HepG2 (cell line): ENCODE measurements around the gene ITGB5. TPM values are rescaled to one million over a fixed set of nuclear protein-coding genes. Genes with fewer than 3 reads are reported as not detected.

Experiments
- FOXA3 ChIP-seq: IDR thresholded peaks from 2 replicates; pipeline ENCODE4 v1.6.1; 2016; ENCODE audit warnings: missing genetic modification reagents, missing compliant biosample characterization
- GATA4 ChIP-seq: sonication (generic); IDR thresholded peaks from 2 replicates; pipeline ENCODE4 v1.6.1; 2016; ENCODE audit warnings: antibody characterized with exemption, low read depth, borderline replicate concordance
- GATAD2A ChIP-seq: IDR thresholded peaks from 2 replicates; pipeline ENCODE4 v1.6.1; 2016
- HDAC1 ChIP-seq: sonication (generic); formaldehyde crosslinking; IDR thresholded peaks from 2 replicates; pipeline ENCODE4 v1.5.1; 2020; ENCODE audit warnings: mild to moderate bottlenecking, missing genetic modification reagents
- HOXA9 ChIP-seq: sonication (generic); formaldehyde crosslinking; IDR thresholded peaks from 2 replicates; pipeline ENCODE4 v1.8.1; 2022; ENCODE audit warnings: missing genetic modification reagents, mild to moderate bottlenecking, moderate library complexity, borderline replicate concordance
- KLF16 ChIP-seq, 2 experiments: sonication (generic) in 1 of 2; formaldehyde crosslinking in 1 of 2; IDR thresholded peaks; 2 replicates each; pipeline versions ENCODE4 v1.6.1 to v1.8.0; 2016 to 2023; ENCODE audit warnings: missing genetic modification reagents in 2 of 2, missing compliant biosample characterization in 1 of 2
- TIGD3 ChIP-seq: sonication (generic); formaldehyde crosslinking; IDR thresholded peaks from 2 replicates; pipeline ENCODE4 v1.5.1; 2020; ENCODE audit warnings: mild to moderate bottlenecking, missing genetic modification reagents, borderline replicate concordance
- WIZ ChIP-seq: sonication (generic); formaldehyde crosslinking; IDR thresholded peaks from 2 replicates; pipeline ENCODE4 v1.5.1; 2020; ENCODE audit warnings: mild to moderate bottlenecking, missing genetic modification reagents
- ZNF101 ChIP-seq: sonication (generic); formaldehyde crosslinking; IDR thresholded peaks from 2 replicates; pipeline ENCODE4 v1.4.0; 2020; ENCODE audit warnings: mild to moderate bottlenecking, low read depth, missing genetic modification reagents, borderline replicate concordance
- ZNF124 ChIP-seq: sonication (generic); formaldehyde crosslinking; IDR thresholded peaks from 2 replicates; pipeline ENCODE4 v1.4.0; 2020; ENCODE audit warnings: missing genetic modification reagents
- ZNF235 ChIP-seq: sonication (generic); formaldehyde crosslinking; IDR thresholded peaks from 2 replicates; pipeline ENCODE4 v1.8.1; 2023; ENCODE audit warnings: mild to moderate bottlenecking, missing genetic modification reagents, borderline replicate concordance
- ZNF556 ChIP-seq: sonication (generic); formaldehyde crosslinking; IDR thresholded peaks from 2 replicates; pipeline ENCODE4 v1.4.0; 2020; ENCODE audit warnings: mild to moderate bottlenecking, missing genetic modification reagents, borderline replicate concordance
- ZNF740 ChIP-seq: sonication (generic); formaldehyde crosslinking; IDR thresholded peaks from 2 replicates; pipeline ENCODE4 v1.4.0; 2020; ENCODE audit warnings: missing genetic modification reagents
- ZNF777 ChIP-seq: sonication (generic); formaldehyde crosslinking; IDR thresholded peaks from 2 replicates; pipeline ENCODE4 v1.4.0; 2020; ENCODE audit warnings: missing genetic modification reagents
- ZNF83 ChIP-seq: sonication (generic); formaldehyde crosslinking; IDR thresholded peaks from 2 replicates; pipeline ENCODE4 v1.4.0; 2020; ENCODE audit warnings: missing genetic modification reagents, mild to moderate bottlenecking, borderline replicate concordance
- ZSCAN21 ChIP-seq: sonication (generic); formaldehyde crosslinking; IDR thresholded peaks from 2 replicates; pipeline ENCODE4 v1.8.0; 2022; ENCODE audit warnings: mild to moderate bottlenecking, missing genetic modification reagents, moderate library complexity, borderline replicate concordance
- polyA plus RNA-seq, 8 experiments: library from polyadenylated mRNA; depleted of rRNA in 3 of 8; stranded (reverse) in 7 of 8; unstranded in 1 of 8; fragments of >200 nt; fragmentation: Illumina TruSeq in 4 of 8; extraction: Trizol in 4 of 8; gene quantifications; 2 replicates each; pipeline versions ENCODE4 v1.2.1 to v1.2.3, GENCODE V29; 2011 to 2016; ENCODE audit warnings: low read depth in 4 of 8, missing spikeins in 1 of 8, mixed read lengths in 1 of 8; ENCODE audit not compliant: insufficient read depth in 1 of 8
- total RNA-seq, 5 experiments: library from RNA; depleted of rRNA; stranded (reverse); fragments of >200 nt; fragmentation: Illumina TruSeq; extraction: Trizol; gene quantifications; 2 replicates each; pipeline ENCODE4 v1.2.3, GENCODE V29; 2016; ENCODE audit warnings: low read depth in 1 of 5
- TF ChIP-seq, protein P1 (sequence below): IDR thresholded peaks from 2 replicates; pipeline ENCODE4 v1.6.1; 2012; ENCODE audit warnings: low read depth, low read length, improper control_type of control experiment
- TF ChIP-seq, protein P2 (sequence below): sonication (generic); formaldehyde crosslinking; IDR thresholded peaks from 2 replicates; pipeline ENCODE4 v1.4.0; 2020; ENCODE audit warnings: mild to moderate bottlenecking, missing genetic modification reagents
- TF ChIP-seq, protein P3 (sequence below): sonication (generic); formaldehyde crosslinking; conservative IDR thresholded peaks from 2 replicates; pipeline ENCODE4 v1.4.0; 2020; ENCODE audit warnings: mild to moderate bottlenecking, missing genetic modification reagents, moderate library complexity

ITGB5 gene
- total and polyA plus RNA-seq, 2 of the 13 experiments (the other 11 are each of a cell fraction or from before 2014, with no cell fraction given) = 74.1 to 343 TPM

DNA sequence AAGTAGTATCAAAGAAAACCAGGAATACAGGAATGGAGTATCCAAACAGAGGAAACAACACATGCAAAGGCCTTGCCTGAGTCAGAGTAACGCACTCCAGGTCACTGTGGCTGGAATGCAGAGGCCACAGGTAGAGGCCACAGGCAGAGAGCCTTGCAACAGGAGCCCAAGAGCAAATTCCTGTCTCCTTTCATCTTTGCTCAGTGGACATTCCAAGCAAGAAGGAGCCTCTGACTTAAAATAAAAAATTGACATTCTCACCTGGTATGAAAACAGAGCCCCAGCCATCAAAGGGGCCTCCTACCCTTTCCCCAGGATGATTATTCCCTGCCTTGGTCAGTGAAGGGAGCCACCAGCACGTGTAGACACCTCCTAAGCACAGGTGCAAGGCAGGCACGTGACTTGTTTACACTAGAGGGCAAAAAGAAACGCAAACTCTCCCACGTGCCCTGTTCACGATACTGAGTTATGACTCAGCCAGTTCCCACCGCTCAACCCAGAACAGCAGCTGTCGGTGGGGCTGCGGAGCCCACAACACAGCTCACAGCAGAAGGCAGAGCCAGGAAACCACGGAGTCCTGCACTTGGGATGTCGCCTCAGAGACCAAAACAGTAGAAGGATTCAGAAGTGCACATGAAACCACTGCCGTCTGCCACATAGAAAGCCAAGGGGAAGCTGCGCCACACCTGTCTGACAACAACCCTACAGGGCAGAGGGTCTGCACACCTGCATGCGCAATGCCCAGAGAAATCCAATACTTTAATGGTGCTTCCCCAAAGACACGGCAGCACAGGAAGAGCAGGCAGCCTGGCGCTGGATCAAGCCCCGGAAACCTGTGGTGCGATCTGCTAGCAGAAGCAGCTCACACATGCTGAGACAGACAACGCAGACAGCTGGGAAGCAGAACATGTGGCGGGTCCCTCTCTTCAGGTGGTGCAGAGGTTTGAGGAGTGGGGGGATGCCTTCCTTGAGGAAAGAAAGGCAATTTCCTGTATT lies 52.1 kb downstream of the ITGB5 start (continued):
- TF ChIP-seq, protein P1, sequence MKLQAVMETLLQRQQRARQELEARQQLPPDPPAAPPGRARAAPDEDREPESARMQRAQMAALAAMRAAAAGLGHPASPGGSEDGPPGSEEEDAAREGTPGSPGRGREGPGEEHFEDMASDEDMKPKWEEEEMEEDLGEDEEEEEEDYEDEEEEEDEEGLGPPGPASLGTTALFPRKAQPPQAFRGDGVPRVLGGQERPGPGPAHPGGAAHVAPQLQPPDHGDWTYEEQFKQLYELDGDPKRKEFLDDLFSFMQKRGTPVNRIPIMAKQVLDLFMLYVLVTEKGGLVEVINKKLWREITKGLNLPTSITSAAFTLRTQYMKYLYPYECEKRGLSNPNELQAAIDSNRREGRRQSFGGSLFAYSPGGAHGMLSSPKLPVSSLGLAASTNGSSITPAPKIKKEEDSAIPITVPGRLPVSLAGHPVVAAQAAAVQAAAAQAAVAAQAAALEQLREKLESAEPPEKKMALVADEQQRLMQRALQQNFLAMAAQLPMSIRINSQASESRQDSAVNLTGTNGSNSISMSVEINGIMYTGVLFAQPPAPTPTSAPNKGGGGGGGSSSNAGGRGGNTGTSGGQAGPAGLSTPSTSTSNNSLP = peak; percentile 75
- TF ChIP-seq GATAD2A (CRISPR knock-in tag) (peak; percentile 96), KLF16 (CRISPR knock-in tag; IDR thresholded peaks at IDR 0.05) (peak in 1 of 2 experiments; percentile 86; a peak in 2 of 4 replicates), ZNF101 (CRISPR knock-in tag) (no peak), ZNF777 (CRISPR knock-in tag) (peak; percentile 54), ZNF124 (CRISPR knock-in tag) (no peak), HDAC1 (CRISPR knock-in tag) (no peak; the same call in none of the 2 replicates), HOXA9 (CRISPR knock-in tag) (no peak), TIGD3 (no peak), ZNF556 (peak; percentile 86), ZNF740 (no peak), FOXA3 (CRISPR knock-in tag) (peak; percentile 78), ZNF235 (no peak), GATA4 (peak; percentile 48; the same call in 1 of the 2 replicates), WIZ (CRISPR knock-in tag) (0 out of 2 replicates have a peak, but pooled peaks have one; percentile 23), ZNF83 (CRISPR knock-in tag) (no peak), ZSCAN21 (CRISPR knock-in tag) (peak; percentile 86; the same call in 1 of the 2 replicates)
- TF ChIP-seq, protein P2, sequence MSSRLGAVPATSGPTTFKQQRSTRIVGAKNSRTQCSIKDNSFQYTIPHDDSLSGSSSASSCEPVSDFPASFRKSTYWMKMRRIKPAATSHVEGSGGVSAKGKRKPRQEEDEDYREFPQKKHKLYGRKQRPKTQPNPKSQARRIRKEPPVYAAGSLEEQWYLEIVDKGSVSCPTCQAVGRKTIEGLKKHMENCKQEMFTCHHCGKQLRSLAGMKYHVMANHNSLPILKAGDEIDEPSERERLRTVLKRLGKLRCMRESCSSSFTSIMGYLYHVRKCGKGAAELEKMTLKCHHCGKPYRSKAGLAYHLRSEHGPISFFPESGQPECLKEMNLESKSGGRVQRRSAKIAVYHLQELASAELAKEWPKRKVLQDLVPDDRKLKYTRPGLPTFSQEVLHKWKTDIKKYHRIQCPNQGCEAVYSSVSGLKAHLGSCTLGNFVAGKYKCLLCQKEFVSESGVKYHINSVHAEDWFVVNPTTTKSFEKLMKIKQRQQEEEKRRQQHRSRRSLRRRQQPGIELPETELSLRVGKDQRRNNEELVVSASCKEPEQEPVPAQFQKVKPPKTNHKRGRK = 0 out of 2 replicates have a peak, but pooled peaks have one; percentile 8
- TF ChIP-seq, protein P3, sequence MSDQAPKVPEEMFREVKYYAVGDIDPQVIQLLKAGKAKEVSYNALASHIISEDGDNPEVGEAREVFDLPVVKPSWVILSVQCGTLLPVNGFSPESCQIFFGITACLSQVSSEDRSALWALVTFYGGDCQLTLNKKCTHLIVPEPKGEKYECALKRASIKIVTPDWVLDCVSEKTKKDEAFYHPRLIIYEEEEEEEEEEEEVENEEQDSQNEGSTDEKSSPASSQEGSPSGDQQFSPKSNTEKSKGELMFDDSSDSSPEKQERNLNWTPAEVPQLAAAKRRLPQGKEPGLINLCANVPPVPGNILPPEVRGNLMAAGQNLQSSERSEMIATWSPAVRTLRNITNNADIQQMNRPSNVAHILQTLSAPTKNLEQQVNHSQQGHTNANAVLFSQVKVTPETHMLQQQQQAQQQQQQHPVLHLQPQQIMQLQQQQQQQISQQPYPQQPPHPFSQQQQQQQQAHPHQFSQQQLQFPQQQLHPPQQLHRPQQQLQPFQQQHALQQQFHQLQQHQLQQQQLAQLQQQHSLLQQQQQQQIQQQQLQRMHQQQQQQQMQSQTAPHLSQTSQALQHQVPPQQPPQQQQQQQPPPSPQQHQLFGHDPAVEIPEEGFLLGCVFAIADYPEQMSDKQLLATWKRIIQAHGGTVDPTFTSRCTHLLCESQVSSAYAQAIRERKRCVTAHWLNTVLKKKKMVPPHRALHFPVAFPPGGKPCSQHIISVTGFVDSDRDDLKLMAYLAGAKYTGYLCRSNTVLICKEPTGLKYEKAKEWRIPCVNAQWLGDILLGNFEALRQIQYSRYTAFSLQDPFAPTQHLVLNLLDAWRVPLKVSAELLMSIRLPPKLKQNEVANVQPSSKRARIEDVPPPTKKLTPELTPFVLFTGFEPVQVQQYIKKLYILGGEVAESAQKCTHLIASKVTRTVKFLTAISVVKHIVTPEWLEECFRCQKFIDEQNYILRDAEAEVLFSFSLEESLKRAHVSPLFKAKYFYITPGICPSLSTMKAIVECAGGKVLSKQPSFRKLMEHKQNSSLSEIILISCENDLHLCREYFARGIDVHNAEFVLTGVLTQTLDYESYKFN (CRISPR knock-in tag) = peak; percentile 87
